NCI-H1417 treated with DMSO at 0.1 percent for 48 hours (cell line): ENCODE results near the gene CCL15.

ENCODE experiments used
- DNase-seq: peaks from one replicate; lab custom pipeline; 2025; lab: John Stamatoyannopoulos, UW

Gene CCL15

DNA sequence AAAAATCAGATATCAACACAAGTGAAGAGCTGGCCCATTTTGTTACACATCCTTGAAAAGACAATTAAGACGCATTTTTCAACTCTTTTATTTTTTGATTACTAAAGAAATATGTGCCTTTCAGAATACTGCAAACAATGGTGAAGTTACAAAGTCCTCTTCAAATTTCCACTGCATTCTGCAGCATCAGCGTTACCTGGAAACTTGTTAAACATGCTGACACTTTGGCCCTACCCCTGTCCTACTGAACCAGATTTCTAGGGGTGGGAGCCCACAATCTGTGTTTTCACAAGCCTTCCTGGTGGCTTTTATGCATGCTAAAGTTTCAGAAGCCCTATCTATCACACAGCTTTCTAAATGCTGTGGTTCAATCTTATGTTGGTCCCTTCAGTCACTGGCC lies 10.3 kb downstream of the CCL15 start:
- DNase-seq, result no peak

DNA sequence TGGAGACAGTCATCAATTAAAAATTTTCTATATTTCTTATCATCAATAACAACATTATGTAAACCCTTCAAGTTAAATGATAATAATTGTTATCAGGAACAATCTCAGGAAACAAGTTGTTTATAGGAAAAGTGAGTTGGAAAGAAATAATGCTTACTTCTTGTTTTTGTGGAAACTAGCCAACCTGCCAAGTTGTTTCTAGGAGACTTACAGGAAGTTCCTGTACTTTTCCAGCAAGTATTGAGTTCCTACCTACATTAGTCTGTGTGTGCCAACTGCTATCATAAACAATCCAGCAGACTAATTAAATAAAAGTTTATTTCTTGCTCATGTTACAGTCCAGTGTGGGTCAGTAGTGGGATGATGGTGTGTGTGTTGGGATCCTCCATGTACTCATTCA lies 13.2 kb downstream of the CCL15 start:
- DNase-seq, result no peak

DNA sequence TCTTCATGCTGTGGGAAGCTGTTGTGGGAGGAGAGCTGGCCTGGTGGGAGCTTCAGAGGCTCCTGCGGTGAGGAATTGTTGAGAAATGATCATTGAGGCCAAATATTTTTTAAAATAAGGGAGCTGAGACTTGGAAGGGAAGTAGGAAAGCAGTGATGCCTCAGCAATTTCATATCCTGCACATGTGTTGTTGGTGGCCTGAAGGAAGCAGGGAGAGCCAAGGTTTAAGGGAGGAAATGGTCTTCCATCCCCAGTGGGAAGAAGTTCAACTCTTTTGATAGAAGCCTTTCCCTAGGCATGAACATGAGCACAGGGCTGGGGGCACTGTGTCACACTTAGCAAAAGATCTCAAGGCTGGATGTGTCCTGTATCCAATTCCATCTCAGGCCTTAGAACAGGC lies 14.7 kb downstream of the CCL15 start, which contains the start of gene CCL14:
Gene CCL14 (minus strand): TSS at position 87 of the 400 bp plus-strand sequence. CDS start 80 bp downstream, at position 7.
- no peak for DNase-seq

DNA sequence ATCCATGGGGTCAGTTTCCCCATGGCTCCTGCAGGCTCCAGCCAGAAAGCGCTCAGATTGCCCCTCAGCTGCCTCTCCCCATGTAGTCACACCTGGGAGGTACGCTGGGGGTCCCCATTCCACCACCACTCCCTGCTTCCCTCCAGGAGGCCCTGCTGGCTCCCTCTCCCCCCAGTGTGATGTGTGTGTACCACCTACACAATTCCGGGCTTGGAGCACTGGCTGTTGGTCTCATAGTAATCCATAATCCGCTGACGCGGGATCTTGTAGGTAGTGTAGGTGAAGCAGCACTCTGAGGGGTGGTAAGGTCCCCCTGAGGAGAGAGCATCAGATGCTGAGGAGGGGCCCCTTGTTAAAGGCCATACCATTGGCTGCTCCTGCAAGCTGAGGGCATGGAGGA lies 17.2 kb downstream of the CCL15 start:
- DNase-seq, result no peak

DNA sequence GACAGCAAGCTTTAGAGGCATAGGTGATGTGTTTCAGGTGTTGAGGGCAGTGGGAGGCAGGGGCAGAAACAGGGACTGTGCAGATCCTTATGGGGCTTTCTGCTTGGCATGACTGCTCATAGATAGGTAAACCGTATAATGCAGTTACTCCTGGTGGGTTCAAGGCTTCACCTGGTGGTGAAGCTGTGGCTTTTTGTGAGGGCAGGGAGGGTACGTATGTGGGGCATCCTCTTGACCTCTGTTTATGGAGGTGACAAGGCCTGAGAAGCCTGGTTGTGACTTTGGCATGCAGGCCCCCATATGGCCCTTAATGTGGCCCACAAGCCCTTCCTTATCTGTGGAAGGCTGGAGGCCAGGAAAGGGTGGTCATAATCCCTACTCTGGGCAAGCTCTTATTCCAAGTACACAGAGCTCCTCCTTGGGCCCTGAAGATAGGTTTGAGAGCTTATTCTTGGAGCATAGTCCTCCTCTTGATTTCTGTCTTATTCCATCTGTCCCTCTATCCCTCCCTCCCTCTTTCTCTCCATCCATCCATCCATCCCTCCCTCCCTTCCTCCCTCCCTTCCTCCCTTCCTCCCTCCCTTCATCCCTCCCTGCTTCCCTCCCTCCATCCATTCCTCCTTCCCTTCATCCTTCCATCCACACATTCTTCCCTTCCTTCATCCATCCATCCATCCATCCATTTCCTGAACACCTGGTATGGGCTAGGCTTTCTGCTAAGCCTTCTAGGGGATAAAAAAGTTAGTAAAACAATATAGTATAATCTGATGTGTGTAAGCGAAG lies 18.8 kb downstream of the CCL15 start:
- DNase-seq, result no peak

DNA sequence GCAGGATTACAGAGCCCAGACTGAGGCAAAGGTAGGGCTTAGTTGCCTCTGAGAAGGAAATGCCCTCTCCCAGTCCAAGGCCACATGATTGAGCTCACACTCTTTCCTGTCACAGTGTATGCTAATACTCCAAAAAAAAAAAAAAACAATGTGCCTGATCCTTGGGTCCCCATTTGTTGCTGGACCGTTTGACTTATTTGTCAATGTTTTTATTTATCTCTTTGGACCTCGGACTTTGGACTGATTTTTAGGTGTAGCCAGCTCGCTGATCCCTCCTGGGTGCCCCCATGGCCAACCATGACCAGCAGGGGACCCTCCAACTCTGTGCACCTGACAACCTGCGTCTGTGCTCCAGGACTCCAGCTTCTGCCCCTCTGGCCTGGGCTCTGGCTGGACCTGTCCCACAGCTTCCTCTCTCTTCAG lies 19.4 kb downstream of the CCL15 start:
- DNase-seq, result no peak

DNA sequence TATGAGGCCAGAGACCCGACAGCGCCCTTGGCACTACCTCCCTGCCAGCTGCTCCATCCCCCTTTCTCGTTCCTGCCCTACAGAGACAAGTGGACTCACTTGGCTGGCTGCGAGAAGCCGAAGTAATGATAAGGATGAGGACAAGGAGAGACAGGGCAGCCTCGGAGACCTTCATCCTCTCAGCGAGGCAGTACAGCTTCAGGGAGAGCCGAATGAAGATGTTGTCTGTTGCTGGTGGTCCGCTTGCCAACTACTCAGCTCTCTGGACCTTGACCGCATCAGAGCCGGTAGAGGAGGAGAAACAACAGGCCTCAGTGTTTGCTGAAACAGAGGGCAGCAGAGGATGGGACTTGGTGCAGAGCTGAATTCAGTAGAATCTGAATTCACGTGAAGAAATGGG lies 20.1 kb downstream of the CCL15 start, which contains the start of gene CCL16:
Gene CCL16 (minus strand): TSS at position 252 of the 400 bp plus-strand sequence. CDS start 77 bp downstream, at position 175.
- no peak for DNase-seq

DNA sequence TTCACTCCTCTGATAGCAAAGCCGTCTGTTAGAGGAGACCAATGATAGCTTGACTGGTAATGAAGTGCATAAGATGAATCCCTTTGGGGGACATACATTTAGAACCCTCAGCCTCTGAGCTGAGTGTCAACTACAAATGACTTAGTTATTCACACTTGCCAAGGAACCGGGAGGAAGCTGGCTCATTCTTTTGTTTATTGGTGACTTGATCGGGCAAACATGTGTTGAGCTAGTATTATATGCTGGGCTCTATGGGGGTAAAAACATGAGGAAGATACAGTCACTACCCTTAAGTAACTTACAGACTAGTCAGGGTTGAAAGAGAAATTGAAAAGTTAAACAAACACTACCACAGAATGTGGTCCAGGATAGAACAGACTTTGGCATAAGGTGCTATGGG lies 23.0 kb downstream of the CCL15 start:
- DNase-seq, result no peak

DNA sequence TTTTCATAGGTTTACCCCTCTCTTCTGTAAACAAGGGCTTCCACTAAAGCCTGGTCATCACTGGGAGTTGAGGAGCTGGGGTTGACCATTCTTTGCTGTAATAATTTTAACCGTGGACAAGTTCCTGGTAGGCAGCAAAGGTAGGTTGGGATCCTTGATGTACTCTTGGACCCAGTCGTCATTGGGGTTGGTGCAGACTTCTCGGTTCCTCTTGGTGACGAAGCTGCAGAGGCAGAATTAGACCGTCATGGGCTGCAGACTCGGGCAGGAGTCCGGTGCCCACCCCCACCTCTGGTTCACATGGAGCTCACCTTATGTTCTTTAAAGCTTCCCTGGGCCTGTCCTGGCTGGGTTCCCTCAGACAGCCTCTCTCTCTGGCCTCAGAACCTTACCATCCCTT lies 23.8 kb downstream of the CCL15 start:
- DNase-seq, result no peak

DNA sequence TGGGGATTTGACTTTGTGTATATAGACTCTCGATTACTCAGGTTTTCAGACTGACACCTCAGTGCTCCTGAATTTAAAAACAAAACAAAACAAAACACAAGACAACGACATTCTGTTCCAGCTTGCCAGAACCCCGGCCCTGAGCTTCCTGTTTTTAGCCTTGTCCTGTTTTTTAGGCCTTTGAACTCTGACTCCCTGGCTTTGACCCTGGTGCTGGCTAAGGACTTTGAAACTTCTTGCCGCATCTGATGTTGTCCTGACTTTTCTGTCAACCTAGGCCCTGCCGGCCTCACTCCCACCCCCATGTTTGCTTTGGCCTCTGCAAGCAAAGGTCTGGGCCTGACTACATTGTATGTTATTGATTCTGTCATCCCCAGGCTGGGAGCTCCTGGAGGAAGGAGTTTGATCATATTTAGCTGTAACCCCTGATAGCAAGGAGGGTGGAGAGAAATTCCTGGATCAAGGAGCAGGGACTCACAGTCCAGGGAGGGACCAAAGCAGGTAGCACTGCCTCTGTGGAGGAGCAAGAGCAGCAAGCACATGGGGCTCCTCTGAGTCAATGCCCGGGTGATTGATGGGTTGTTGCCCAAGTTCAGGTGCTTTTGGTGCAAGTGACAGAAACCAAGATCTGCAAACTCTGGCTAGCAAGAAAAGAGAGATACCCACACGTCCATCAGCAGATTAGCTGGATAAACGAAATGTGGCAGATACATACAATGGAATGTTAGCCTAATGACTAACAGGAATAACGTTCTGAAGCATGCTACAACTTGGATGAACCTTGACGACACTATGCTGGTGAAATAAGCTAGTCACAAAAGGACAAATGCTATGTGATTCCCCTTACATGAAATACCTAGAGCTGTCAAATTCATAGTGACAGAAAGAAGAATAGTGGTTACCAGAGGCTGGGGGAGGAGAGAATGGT lies 27.8 kb downstream of the CCL15 start:
- DNase-seq, result no peak

DNA sequence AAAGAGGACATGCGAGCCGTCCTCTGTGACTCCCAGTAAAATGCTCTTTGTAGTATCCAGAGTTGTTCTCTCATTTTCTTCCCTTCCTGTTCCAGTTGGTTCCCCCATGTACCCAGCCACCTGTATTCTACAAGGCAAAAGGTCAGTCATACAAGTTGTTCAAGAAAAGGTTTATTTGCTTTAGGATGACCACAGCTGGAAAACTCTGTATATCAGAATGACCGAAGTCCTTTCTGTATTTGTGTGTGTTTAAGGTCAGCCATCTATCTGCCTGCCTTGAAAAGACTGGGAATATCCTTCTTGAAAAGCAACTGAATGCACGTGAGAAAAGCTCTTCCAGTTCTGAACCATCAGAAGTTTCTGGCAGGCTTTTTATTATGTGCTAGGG lies 28.4 kb downstream of the CCL15 start:
- no peak for DNase-seq

DNA sequence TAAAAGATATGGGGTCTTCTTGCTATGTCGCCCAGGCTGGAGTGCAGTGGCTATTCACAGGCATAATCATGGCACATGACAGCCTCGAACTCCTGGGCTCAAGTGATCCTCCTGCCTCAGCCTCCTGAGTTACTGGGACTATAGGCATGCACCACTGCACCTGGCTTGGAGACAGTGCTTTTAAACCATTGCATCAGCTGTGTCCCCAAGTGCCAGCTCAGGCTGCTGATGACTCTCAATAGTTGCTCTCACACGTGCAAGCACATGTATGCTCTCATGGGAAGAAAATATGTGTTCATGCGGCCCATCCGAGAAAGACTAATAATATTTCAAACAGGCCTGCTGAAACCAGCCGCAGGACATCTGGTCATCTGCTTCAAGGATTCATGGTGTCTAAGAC lies 28.8 kb downstream of the CCL15 start:
- DNase-seq, result no peak

DNA sequence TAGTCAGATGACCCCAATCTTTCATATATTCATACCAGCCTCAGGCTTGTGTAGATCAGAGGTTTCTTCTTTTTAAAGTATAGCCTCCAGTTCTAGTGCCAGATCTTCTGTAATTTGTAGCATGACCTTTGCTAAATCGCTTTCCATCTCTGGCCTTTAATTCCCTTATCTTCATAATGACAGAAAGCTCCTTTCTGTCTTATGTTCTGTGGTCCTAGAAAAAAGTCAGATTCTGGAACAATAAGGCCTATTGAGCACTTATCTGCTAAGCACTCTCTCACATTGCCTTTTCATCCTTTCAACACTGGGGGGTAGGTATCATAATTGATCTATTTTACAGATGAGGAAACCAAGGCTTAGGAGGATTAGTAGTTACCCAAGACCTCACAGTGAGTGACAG lies 29.3 kb downstream of the CCL15 start:
- no peak for DNase-seq

DNA sequence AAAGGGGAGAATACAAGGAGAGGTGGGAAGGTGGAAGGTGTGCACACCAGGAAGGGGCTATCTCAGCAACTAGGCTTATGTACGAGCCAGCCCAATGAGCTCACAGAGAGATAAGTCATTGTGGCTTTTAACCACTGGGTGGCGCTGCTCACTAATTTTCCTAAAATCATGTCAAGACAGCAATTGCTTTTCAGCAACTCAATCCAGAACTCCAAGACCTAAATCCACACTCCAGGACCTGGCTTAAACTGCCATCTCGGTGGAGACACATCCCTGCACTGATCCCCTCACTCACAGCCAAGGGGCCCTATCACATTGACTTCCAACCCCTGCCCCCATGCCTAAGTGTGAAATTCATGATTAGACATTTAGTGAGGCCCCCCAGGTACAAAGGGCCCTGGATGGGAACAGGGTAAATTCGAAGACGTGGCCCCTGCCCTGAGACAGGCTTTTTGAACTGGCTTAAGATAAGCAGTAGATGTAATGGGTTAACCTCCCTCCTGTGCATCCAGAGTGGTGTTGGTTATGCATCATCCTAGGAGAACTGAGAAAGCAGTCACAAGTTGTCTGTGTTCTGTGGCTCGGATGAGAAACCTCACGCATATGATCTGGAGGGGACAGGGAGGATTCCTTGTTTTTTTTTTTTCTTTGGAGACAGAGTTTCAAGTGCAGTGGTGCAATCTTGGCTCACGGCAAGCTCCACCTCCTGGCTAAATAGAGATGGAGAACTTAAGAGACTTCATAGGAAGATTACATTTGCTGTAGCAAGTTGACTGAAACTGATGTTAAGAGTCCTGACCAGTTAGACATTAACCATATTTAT lies 31.6 kb downstream of the CCL15 start:
- DNase-seq, result no peak

DNA sequence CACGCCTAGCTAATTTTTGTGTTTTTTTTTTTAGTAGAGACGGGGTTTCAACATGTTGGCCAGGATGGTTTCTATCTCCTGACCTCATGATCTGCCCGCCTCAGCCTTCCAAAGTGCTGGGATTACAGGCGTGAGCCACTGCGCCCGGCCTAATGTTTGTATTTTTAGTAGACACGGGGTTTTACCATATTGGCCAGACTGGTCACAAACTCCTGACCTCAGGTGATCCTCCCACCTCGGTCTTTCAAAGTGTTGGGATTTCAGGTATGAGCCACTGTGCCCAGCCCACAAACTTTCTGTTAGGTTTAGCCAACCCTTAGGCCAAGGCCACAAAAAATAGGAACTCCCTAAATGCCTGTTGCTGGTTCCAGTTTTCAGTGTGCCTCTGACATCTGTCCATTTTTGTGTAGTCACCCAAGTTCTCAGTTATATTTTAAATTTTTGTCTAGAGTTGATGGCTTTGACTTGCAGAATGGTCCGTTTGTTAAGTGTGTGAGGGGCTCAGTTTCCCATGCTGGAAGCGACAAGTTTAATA lies 32.8 kb downstream of the CCL15 start:
- DNase-seq, result no peak

DNA sequence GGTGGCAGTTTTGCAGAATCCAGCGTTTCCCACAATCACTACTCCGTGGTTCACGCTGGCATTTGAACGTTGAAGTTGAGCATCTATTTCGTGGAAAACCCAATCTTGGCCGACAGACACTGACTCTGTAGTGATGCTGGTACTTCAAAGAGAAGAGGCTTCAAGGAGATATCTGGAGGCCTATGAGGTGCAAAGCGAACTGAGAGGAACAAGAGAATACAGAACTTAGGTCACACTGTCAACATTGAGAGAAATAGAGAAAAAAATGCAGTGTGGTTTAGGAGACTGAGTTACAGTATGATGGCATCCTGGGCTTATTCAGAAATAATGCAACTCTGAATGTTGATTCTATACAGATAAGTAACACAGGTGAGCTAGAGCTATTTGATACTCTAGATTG lies 36.1 kb downstream of the CCL15 start:
- no peak for DNase-seq

DNA sequence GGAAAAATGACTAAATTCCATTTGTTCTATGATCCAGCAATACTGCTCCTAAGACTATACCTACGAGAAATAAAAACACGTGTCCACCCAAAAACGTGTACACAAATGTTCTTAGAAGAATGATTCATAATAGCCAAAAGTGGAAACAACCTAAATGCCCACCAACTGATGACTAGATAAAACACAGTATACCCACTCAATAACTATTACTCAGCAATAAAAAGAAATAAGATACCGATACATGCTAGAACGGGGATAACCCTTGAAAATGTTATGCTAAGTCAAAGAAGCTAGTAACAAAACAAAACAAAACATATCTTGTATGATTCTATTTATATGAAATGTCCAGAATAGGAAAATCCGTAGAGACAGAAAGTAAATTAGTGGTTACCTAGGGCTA lies 37.7 kb downstream of the CCL15 start:
- DNase-seq, result no peak

DNA sequence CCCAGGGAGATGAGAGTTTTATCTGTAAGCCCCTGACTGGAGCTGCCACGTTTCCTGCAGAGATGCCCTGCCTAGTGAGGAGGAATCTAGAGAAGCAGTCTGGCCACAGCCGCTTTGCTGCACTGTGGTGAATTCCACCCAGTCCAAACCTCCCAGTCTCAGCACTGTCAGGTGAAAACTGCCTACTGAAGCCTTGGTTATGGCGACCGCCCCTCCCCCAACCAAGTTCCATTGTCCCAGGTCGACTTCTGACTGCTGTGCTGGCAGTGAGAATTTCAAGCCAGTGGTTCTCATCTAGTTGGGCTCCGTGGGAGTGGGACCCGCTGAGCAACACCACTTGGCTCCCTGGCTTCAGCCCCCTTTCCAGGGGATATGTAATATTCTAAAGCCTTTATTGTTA lies 47.6 kb downstream of the CCL15 start:
- no peak for DNase-seq

DNA sequence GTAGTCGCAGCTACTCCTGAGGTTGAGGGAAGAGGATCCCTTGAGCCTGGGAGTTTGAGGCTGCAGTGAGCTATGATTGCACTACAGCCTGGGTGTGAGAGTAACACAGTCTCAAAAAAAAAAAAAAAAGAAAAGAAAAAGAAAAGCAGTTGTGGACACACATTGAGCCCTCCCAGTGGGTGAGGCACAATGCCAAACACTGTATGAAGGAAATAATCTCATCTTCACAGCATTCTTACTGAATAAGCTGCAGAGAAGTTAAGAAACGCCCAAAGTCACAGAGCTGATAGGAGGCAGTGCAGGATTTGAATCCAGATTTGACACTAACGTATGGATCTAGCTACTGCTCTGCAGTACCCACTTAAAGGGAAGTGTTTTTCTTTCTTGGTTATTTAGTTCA lies 52.0 kb downstream of the CCL15 start:
- DNase-seq, result no peak

DNA sequence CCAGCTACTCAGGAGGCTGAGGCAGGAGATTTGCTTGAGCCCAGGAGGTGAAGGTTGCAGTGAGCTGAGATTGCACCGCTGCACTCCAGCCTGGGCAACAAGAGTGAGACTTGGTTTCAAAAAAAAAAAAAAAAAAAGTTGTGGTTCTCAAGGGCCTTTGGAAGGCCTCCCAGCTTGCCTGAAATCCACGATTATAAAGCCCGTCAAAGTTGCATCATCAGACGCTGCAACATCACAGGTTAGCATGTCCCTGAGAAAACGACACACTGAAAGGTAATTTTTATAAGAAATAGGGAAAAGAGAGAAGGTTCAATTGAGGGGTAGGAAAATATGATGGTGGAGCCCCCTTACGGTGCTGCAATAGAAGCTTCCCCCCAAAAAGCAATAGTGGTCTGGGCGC lies 53.3 kb downstream of the CCL15 start:
- DNase-seq, result no peak
